ENCODE measurements around the gene GFPT2. TPM values are rescaled to one million over a fixed set of nuclear protein-coding genes. Genes with fewer than 3 reads are reported as not detected.

Gene GFPT2
- total RNA-seq, 5 donors from 2014 or later (not counting 1 experiment from before 2014, with no cell fraction given) = 1.6 to 3.6 (median 2.0) TPM

- CTCF ChIA-PET = no interaction called here
- WGBS (ENCODE audit: insufficient coverage) = 90% methylated on average over 7 of the region's 7 CpGs
- peaks cover 21 to 37% of the 10 kb centered on the region in 2 donors for H3K27me3 Mint-ChIP-seq
Observed at GRCh38 chr5:180348336-180348735, 4.8 kb downstream of the GFPT2 start.

GRCh38 chr5:180347702-180348101 is 5.4 kb downstream of the GFPT2 start:
- Mint-ChIP-seq H3K27me3 (peaks cover 21 to 37% of the 10 kb centered on the region in 2 donors), H3K36me3 (no peaks in the 10 kb centered on the region), H3K4me1 (peaks cover 0 to 5% (median 0%) of the 10 kb centered on the region in 3 donors), H3K4me3 (no peak overlapping the region), H3K9me3 (no peaks in the 10 kb centered on the region), H3K27ac (no peak overlapping the region)
- Histone ChIP-seq H3K4me1 (ENCODE audit: control insufficient read depth in 1 of 2, extremely low read depth in 1 of 2, insufficient read depth in 2 of 2, low read length in 2 of 2) (peaks cover 0 to 10% of the 10 kb centered on the region in 2 experiments), H3K27ac (ENCODE audit: low read length) (no peak overlapping the region), H3K27me3 (replicated peaks in 1 of 2; ENCODE audit: control insufficient read depth in 2 of 2, extremely low read depth in 1 of 2, insufficient read depth in 2 of 2, low read length in 1 of 2) (peaks cover 2 to 51% of the 10 kb centered on the region in 2 experiments), H3K4me3 (ENCODE audit: control insufficient read depth in 1 of 2, extremely low read depth in 1 of 2, low read length in 1 of 2) (no peak overlapping the region), H3K36me3 (ENCODE audit: control insufficient read depth in 2 of 2, extremely low read depth in 1 of 2, insufficient read depth in 1 of 2, low read length in 1 of 2) (no peaks in the 10 kb centered on the region), H3K9me3 (no peaks in the 10 kb centered on the region)
- DNase-seq (no peak), ATAC-seq (replicated peaks in 1 of 4) (no peak)
- ChIA-PET POLR2A (no interaction called here), CTCF (no interaction called here)
- WGBS (ENCODE audit: insufficient coverage) = 84% methylated on average over 8 of the region's 10 CpGs

More at GRCh38 chr5:180348336-180348735, 4.8 kb downstream of the GFPT2 start:
- Mint-ChIP-seq H3K4me1 (peaks cover 0 to 5% (median 0%) of the 10 kb centered on the region in 3 donors), H3K9me3 (no peaks in the 10 kb centered on the region), H3K36me3 (no peaks in the 10 kb centered on the region), H3K27ac (no peak overlapping the region), H3K4me3 (no peak overlapping the region)
- H3K4me3 ChIP-seq (ENCODE audit: control insufficient read depth in 1 of 2, extremely low read depth in 1 of 2, low read length in 1 of 2) = no peak overlapping the region
- H3K9me3 ChIP-seq = no peaks in the 10 kb centered on the region
- H3K4me1 ChIP-seq (ENCODE audit: control insufficient read depth in 1 of 2, extremely low read depth in 1 of 2, insufficient read depth in 2 of 2, low read length in 2 of 2) = peaks cover 0 to 12% of the 10 kb centered on the region in 2 experiments
- POLR2A ChIA-PET = no interaction called here
- H3K36me3 ChIP-seq (ENCODE audit: control insufficient read depth in 2 of 2, extremely low read depth in 1 of 2, insufficient read depth in 1 of 2, low read length in 1 of 2) = no peaks in the 10 kb centered on the region
- H3K27ac ChIP-seq (ENCODE audit: low read length) = no peak overlapping the region
- no peak for DNase-seq
- no peak for ATAC-seq (replicated peaks in 1 of 4)
- H3K27me3 ChIP-seq (replicated peaks in 1 of 2; ENCODE audit: control insufficient read depth in 2 of 2, extremely low read depth in 1 of 2, insufficient read depth in 2 of 2, low read length in 1 of 2) = peaks cover 2 to 56% of the 10 kb centered on the region in 2 experiments

- Histone ChIP-seq H3K4me1 (ENCODE audit: control insufficient read depth in 1 of 2, extremely low read depth in 1 of 2, insufficient read depth in 2 of 2, low read length in 2 of 2) (no peaks in the 10 kb centered on the region), H3K36me3 (ENCODE audit: control insufficient read depth in 2 of 2, extremely low read depth in 1 of 2, insufficient read depth in 1 of 2, low read length in 1 of 2) (no peaks in the 10 kb centered on the region), H3K4me3 (ENCODE audit: control insufficient read depth in 1 of 2, extremely low read depth in 1 of 2, low read length in 1 of 2) (no peak overlapping the region), H3K27ac (ENCODE audit: low read length) (no peak overlapping the region), H3K9me3 (no peaks in the 10 kb centered on the region), H3K27me3 (replicated peaks in 1 of 2; ENCODE audit: control insufficient read depth in 2 of 2, extremely low read depth in 1 of 2, insufficient read depth in 2 of 2, low read length in 1 of 2) (peaks cover 0 to 43% of the 10 kb centered on the region in 2 experiments)
- Mint-ChIP-seq H3K4me1 (no peaks in the 10 kb centered on the region), H3K4me3 (no peak overlapping the region), H3K36me3 (no peaks in the 10 kb centered on the region), H3K9me3 (no peaks in the 10 kb centered on the region), H3K27me3 (peaks cover 21 to 29% of the 10 kb centered on the region in 2 donors), H3K27ac (peak overlapping the region in 1 of 2 donors; percentile 65)
- ChIA-PET POLR2A (no interaction called here), CTCF (no interaction called here)
- ATAC-seq (replicated peaks in 1 of 4) (no peak), DNase-seq (no peak)
- 90% methylated on average over 14 of the region's 14 CpGs for WGBS (ENCODE audit: insufficient coverage)
Observed at GRCh38 chr5:180346358-180346757, 6.8 kb downstream of the GFPT2 start.

- DNase-seq (no peak), ATAC-seq (replicated peaks in 1 of 4) (no peak)
- POLR2A ChIA-PET = no interaction called here
- Histone ChIP-seq H3K27ac (ENCODE audit: low read length) (no peak overlapping the region), H3K36me3 (ENCODE audit: control insufficient read depth in 2 of 2, extremely low read depth in 1 of 2, insufficient read depth in 1 of 2, low read length in 1 of 2) (no peaks in the 10 kb centered on the region), H3K4me1 (ENCODE audit: control insufficient read depth in 1 of 2, extremely low read depth in 1 of 2, insufficient read depth in 2 of 2, low read length in 2 of 2) (no peaks in the 10 kb centered on the region), H3K27me3 (replicated peaks in 1 of 2; ENCODE audit: control insufficient read depth in 2 of 2, extremely low read depth in 1 of 2, insufficient read depth in 2 of 2, low read length in 1 of 2) (peaks cover 0 to 38% of the 10 kb centered on the region in 2 experiments), H3K9me3 (no peaks in the 10 kb centered on the region), H3K4me3 (ENCODE audit: control insufficient read depth in 1 of 2, extremely low read depth in 1 of 2, low read length in 1 of 2) (no peak overlapping the region)
- CTCF ChIA-PET = no interaction called here
- H3K9me3 Mint-ChIP-seq = no peaks in the 10 kb centered on the region
- no peaks in the 10 kb centered on the region for H3K4me1 Mint-ChIP-seq
- H3K4me3 Mint-ChIP-seq = no peak overlapping the region
- no peaks in the 10 kb centered on the region for H3K36me3 Mint-ChIP-seq
- peaks cover 15 to 23% of the 10 kb centered on the region in 2 donors for H3K27me3 Mint-ChIP-seq
- whole genome bisulfite sequencing (ENCODE audit: insufficient coverage) = 91% methylated on average over 6 of the region's 8 CpGs
- no peak overlapping the region for H3K27ac Mint-ChIP-seq
Observed at GRCh38 chr5:180345781-180346180, 7.4 kb downstream of the GFPT2 start.

- no peak for DNase-seq
- Histone ChIP-seq H3K27ac (ENCODE audit: low read length) (no peak overlapping the region), H3K4me1 (ENCODE audit: control insufficient read depth in 1 of 2, extremely low read depth in 1 of 2, insufficient read depth in 2 of 2, low read length in 2 of 2) (no peaks in the 10 kb centered on the region), H3K9me3 (no peaks in the 10 kb centered on the region), H3K27me3 (replicated peaks in 1 of 2; ENCODE audit: control insufficient read depth in 2 of 2, extremely low read depth in 1 of 2, insufficient read depth in 2 of 2, low read length in 1 of 2) (peaks cover 0 to 34% of the 10 kb centered on the region in 2 experiments), H3K36me3 (ENCODE audit: control insufficient read depth in 2 of 2, extremely low read depth in 1 of 2, insufficient read depth in 1 of 2, low read length in 1 of 2) (no peaks in the 10 kb centered on the region), H3K4me3 (ENCODE audit: control insufficient read depth in 1 of 2, extremely low read depth in 1 of 2, low read length in 1 of 2) (no peak overlapping the region)
- WGBS (ENCODE audit: insufficient coverage) = 100% methylated on average over 2 of the region's 8 CpGs
- ChIA-PET POLR2A (no interaction called here), CTCF (no interaction called here)
- H3K27me3 Mint-ChIP-seq = peaks cover 10 to 18% of the 10 kb centered on the region in 2 donors
- no peaks in the 10 kb centered on the region for H3K9me3 Mint-ChIP-seq
- H3K4me1 Mint-ChIP-seq = no peaks in the 10 kb centered on the region
- H3K36me3 Mint-ChIP-seq = no peaks in the 10 kb centered on the region
- no peak for ATAC-seq (replicated peaks in 1 of 4)
- H3K4me3 Mint-ChIP-seq = no peak overlapping the region
- H3K27ac Mint-ChIP-seq = no peak overlapping the region
Observed at GRCh38 chr5:180345186-180345585, 8.0 kb downstream of the GFPT2 start.

- 79% methylated on average over 7 of the region's 7 CpGs for WGBS (ENCODE audit: insufficient coverage)
- Mint-ChIP-seq H3K4me3 (no peak overlapping the region), H3K36me3 (no peaks in the 10 kb centered on the region)
Observed at GRCh38 chr5:180344696-180344999, 8.5 kb downstream of the GFPT2 start.

More at GRCh38 chr5:180344696-180344999, 8.5 kb downstream of the GFPT2 start:
- DNase-seq (no peak), ATAC-seq (replicated peaks in 1 of 4) (no peak)
- H3K4me3 ChIP-seq (ENCODE audit: control insufficient read depth in 1 of 2, extremely low read depth in 1 of 2, low read length in 1 of 2) = no peak overlapping the region
- Mint-ChIP-seq H3K27me3 (peaks cover 8 to 18% of the 10 kb centered on the region in 2 donors), H3K27ac (no peak overlapping the region), H3K4me1 (no peaks in the 10 kb centered on the region), H3K9me3 (no peaks in the 10 kb centered on the region)
- no peaks in the 10 kb centered on the region for H3K4me1 ChIP-seq (ENCODE audit: control insufficient read depth in 1 of 2, extremely low read depth in 1 of 2, insufficient read depth in 2 of 2, low read length in 2 of 2)
- CTCF ChIA-PET = no interaction called here
- H3K36me3 ChIP-seq (ENCODE audit: control insufficient read depth in 2 of 2, extremely low read depth in 1 of 2, insufficient read depth in 1 of 2, low read length in 1 of 2) = no peaks in the 10 kb centered on the region
- no peaks in the 10 kb centered on the region for H3K9me3 ChIP-seq
- H3K27me3 ChIP-seq (replicated peaks in 1 of 2; ENCODE audit: control insufficient read depth in 2 of 2, extremely low read depth in 1 of 2, insufficient read depth in 2 of 2, low read length in 1 of 2) = peaks cover 0 to 31% of the 10 kb centered on the region in 2 experiments
- POLR2A ChIA-PET = no interaction called here
- H3K27ac ChIP-seq (ENCODE audit: low read length) = no peak overlapping the region

All from T-cell (primary cell).